Left lung (tissue), 10 donors: Measurements from ENCODE around the gene NAA30. TPM values are rescaled to one million over a fixed set of nuclear protein-coding genes. Genes with fewer than 3 reads are reported as not detected.

ENCODE experiments used
- ATAC-seq: fragments of 200-7000 bp; cut with Tn5 transposase; one replicate; pipeline ENCODE4 v1.9.1; 2020; ENCODE audit warnings: moderate library complexity
- DNase-seq, 4 donors: peaks; one replicate each; pipeline ENCODE4 v3.0.0-alpha.2; 2013 to 2020
- H3K27ac ChIP-seq, 2 donors: fragments of 200-600 bp; sonication (generic) in 1 of 2; one replicate each; pipeline versions ENCODE4 v1.5.0 to v1.8.0; 2020 to 2021
- H3K27me3 ChIP-seq, 2 donors: fragments of 200-600 bp; sonication (generic) in 1 of 2; one replicate each; pipeline versions ENCODE4 v1.5.0 to v1.8.0; 2020 to 2021
- H3K36me3 ChIP-seq, 2 donors: fragments of 200-600 bp; sonication (generic) in 1 of 2; one replicate each; pipeline versions ENCODE4 v1.5.0 to v1.8.0; 2020 to 2021
- H3K4me1 ChIP-seq, 2 donors: fragments of 200-600 bp; one replicate each; pipeline ENCODE4 v1.8.0; 2021
- H3K4me3 ChIP-seq, 2 donors: fragments of 200-600 bp; sonication (generic) in 1 of 2; one replicate each; pipeline versions ENCODE4 v1.5.0 to v1.8.0; 2020 to 2021; ENCODE audit warnings: mild to moderate bottlenecking in 1 of 2
- H3K9me3 ChIP-seq, 2 donors: fragments of 200-600 bp; sonication (generic) in 1 of 2; one replicate each; pipeline versions ENCODE4 v1.5.0 to v1.8.0; 2020 to 2021
- CTCF ChIP-seq, 2 donors: fragments of 200-600 bp; sonication (generic) in 1 of 2; IDR thresholded peaks; one replicate each; pipeline versions ENCODE4 v1.5.0 to v1.8.0; 2021; ENCODE audit warnings: antibody characterized with exemption in 2 of 2
- intact Hi-C, 2 donors: fragments of 100-400 bp; cut with DNase I; formaldehyde crosslinking; loops; one replicate each; pipeline versions ENCODE4 v1.11.2 to v1.14.2; 2022
- polyA plus RNA-seq, 6 donors: library from polyadenylated mRNA; unstranded; fragments of 120-200 nt; gene quantifications; one replicate each; pipeline ENCODE4 v1.2.1, GENCODE V29; 2013; ENCODE audit not compliant: insufficient read length in 6 of 6
- total RNA-seq, 2 donors: library from RNA; stranded (reverse); fragmentation: NEBNext Ultra II Directional; extraction: Animal tissue kit (Norgen Biotek cat#: 25700); gene quantifications; one replicate each; pipeline ENCODE4 v1.2.1, GENCODE V29; 2021
- donor health status: DM: no; HTN: yes; CAD: no.
- donor health status: DM: no; HTN: no; CAD: no.

The NAA30 gene
- total and polyA plus RNA-seq, 8 donors: 12.3 to 25.7 (median 23.2) TPM

DNA sequence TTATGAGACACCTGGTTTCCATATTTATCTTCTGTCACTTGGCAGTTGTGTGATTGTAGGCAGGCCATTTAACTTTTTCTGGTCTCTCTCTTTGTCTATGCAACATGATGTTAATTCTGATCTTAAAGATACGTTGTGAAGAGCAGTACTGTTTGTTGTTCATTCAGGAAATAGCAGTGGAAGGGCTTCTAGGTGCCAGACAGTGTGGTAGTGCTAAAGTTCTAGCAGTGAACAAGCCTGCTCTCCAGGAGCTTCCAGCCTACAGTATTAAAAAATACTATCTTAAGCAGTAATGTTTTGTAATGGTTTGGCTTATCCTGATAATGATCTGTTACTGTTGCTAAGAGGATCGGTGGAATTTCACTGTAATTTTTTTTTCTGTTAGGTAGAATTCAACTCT is 15.2 kb downstream of the NAA30 start:
- H3K9me3 ChIP-seq: no peaks in the 10 kb centered on the region
- no peak overlapping the region for H3K27ac ChIP-seq
- intact Hi-C loops: no loop called here
- no peak overlapping the region for H3K4me3 ChIP-seq
- no peaks in the 10 kb centered on the region for H3K27me3 ChIP-seq
- H3K36me3 ChIP-seq: peaks cover 0 to 25% of the 10 kb centered on the region in 2 donors
- ATAC-seq (no peak), DNase-seq (no peak)
- H3K4me1 ChIP-seq: peaks cover 0 to 15% of the 10 kb centered on the region in 2 donors
- no peak for TF ChIP-seq CTCF (IDR thresholded peaks at IDR 0.05)

DNA sequence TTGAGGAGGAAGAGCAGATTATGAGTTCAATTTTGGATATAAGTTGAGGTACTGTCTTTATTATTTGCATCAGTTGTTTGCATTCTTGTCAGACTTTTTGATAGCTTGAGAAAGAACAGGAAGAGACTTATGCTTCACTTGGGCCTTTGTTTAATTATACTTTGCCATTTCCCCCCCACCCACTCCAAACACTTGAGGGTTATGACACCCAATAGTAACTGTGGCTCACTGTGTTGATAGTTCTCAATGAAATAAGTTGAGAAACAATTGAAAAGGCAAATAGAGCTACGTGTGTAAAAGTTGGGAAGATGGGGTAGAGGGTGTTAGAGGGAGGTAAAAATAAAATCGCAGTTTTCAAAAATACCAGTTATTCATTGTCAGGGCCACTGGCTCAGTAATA is 17.7 kb downstream of the NAA30 start:
- no peak for DNase-seq
- Histone ChIP-seq H3K9me3 (no peaks in the 10 kb centered on the region), H3K4me3 (no peak overlapping the region), H3K27ac (no peak overlapping the region), H3K4me1 (peaks cover 0 to 6% of the 10 kb centered on the region in 2 donors), H3K36me3 (peaks cover 0 to 30% of the 10 kb centered on the region in 2 donors), H3K27me3 (no peaks in the 10 kb centered on the region)
- TF ChIP-seq CTCF (IDR thresholded peaks at IDR 0.05): no peak
- intact Hi-C loops: no loop called here
- peak; percentile 61 for ATAC-seq

GRCh38 chr14:57408634-57409033 is 18.2 kb downstream of the NAA30 start:
- ATAC-seq (no peak), DNase-seq (no peak)
- Histone ChIP-seq H3K27me3 (no peaks in the 10 kb centered on the region), H3K9me3 (no peaks in the 10 kb centered on the region), H3K36me3 (peaks cover 0 to 30% of the 10 kb centered on the region in 2 donors), H3K4me3 (no peak overlapping the region), H3K27ac (no peak overlapping the region), H3K4me1 (peaks cover 0 to 6% of the 10 kb centered on the region in 2 donors)
- intact Hi-C loops: no loop called here
- no peak for TF ChIP-seq CTCF (IDR thresholded peaks at IDR 0.05)

GRCh38 chr14:57412341-57412740 is 22.0 kb downstream of the NAA30 start:
- Histone ChIP-seq H3K9me3 (no peaks in the 10 kb centered on the region), H3K4me1 (peaks cover 0 to 6% of the 10 kb centered on the region in 2 donors), H3K36me3 (peaks cover 0 to 17% of the 10 kb centered on the region in 2 donors), H3K27me3 (no peaks in the 10 kb centered on the region), H3K27ac (no peak overlapping the region), H3K4me3 (no peak overlapping the region)
- DNase-seq (no peak), ATAC-seq (no peak)
- no peak for TF ChIP-seq CTCF (IDR thresholded peaks at IDR 0.05)
- intact Hi-C loops: no loop called here

DNA sequence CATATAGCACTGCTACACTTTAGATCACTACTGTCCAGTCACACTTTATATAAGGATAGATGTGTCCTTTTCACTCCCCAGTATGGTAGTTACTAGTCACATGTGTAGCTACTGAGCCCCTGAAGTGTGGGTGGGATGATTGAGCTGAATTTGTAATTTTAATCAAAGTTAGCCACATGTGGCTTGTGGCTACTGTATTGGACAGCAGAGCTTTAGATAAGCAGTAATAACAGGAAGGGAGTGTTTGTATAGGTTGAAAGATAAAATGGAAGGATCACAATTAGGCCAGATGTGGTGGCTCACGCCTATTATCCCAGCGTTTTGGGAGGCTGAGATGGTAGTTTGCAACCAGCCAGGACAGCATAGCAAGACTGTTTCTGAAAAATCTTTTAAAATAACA is 23.5 kb downstream of the NAA30 start:
- TF ChIP-seq CTCF (IDR thresholded peaks at IDR 0.05): no peak
- peaks cover 0 to 17% of the 10 kb centered on the region in 2 donors for H3K36me3 ChIP-seq
- no peaks in the 10 kb centered on the region for H3K4me1 ChIP-seq
- H3K27me3 ChIP-seq: no peaks in the 10 kb centered on the region
- intact Hi-C loops: no loop called here
- H3K9me3 ChIP-seq: no peaks in the 10 kb centered on the region
- ATAC-seq (no peak), DNase-seq (no peak)
- no peak overlapping the region for H3K4me3 ChIP-seq
- no peak overlapping the region for H3K27ac ChIP-seq
